ENCODE results near the gene CT47C1. TPM values are rescaled to one million over a fixed set of nuclear protein-coding genes. Genes with fewer than 3 reads are reported as not detected.
A peak's percentile ranks its signal among the peaks of the same experiment; 100 is the strongest.

Gene CT47C1
- total and polyA plus RNA-seq, 2 experiments from 2014 or later = not detected

DNA sequence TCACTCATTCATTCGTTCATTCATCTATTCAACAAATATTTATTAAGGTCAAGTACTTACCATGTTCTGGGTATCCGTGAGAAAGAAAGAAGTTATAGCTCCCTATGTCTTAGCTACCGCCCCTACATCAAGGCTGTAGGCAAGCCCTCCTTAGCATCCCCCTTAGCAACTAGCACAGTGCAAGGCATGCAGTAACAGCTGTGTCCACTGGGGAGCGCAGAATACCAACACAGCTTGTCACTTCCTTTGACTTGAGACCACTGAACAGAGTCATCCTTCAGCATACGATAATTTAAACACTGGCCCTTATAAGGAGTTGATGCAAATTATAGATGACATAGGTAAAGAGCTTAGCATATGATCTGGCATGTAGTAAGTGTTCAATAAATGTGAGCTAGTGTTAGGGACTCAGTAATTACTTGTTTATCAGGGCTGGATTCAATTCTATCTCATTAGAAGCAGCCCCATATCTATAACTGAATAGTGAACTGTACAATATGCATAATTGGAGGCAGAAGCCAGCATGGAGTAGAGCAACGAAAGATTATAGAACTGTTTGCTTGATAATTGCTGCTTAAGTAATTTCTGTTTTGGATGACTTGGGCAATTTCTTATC lies 46.1 kb downstream of the CT47C1 start:
- Histone ChIP-seq H3K4me2 (ENCODE audit: unreplicated experiment) (no peak overlapping the region), H3K9me2 (ENCODE audit: insufficient read depth) (no peaks in the 10 kb centered on the region), H3K9me3 (ENCODE audit: low read depth) (no peaks in the 10 kb centered on the region), H3K79me2 (ENCODE audit: insufficient read depth) (no peaks in the 10 kb centered on the region), H2AFZ (no peak overlapping the region), H3K27ac (no peak overlapping the region), H3K27me3 (replicated peaks; ENCODE audit: insufficient read depth) (no peaks in the 10 kb centered on the region), H4K20me1 (ENCODE audit: insufficient read depth) (no peaks in the 10 kb centered on the region), H3F3A (ENCODE audit: insufficient read depth) (no peaks in the 10 kb centered on the region), H3K36me3 (ENCODE audit: low read depth) (no peaks in the 10 kb centered on the region), H3K4me1 (ENCODE audit: insufficient read depth) (no peaks in the 10 kb centered on the region), H3K9ac (no peak overlapping the region), H3K4me3 (no peak overlapping the region)
- 7 to 11% methylated on average over 6 of the region's 6 CpGs for WGBS, 2 experiments (ENCODE audit: low coverage in 1 of 2, low lambda C conversion rate in 2 of 2, missing lambda C conversion rate in 2 of 2)
- in situ Hi-C loops (cut with MboI) = no loop called here
- no peak for TF ChIP-seq EZH2 (IDR thresholded peaks at IDR 0.05; ENCODE audit: insufficient read depth, poor library complexity, severe bottlenecking)
- DNase-seq = peak; percentile 61

DNA sequence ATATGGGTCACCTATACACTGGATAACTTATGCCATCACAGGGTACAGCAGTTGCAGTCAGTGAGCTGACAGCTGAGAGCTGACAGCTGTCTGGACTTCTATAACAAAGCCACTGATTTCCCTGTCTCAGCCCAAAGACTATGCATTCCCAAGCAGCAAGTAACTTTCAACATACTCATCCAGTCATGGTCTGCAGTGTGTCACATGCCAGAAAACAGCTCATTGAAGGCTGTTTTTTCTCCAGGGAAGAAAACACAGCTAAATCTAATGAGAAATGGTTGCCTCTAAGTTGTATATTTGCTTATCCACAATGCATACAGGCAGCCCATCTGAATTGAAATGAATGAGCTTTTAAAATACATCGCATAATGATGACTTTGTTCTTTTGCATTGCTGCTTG lies 48.5 kb downstream of the CT47C1 start:
- TF ChIP-seq EZH2 (IDR thresholded peaks at IDR 0.05; ENCODE audit: insufficient read depth, poor library complexity, severe bottlenecking) = no peak
- TF ChIP-seq EZH2phosphoT487 (IDR thresholded peaks at IDR 0.05; ENCODE audit: insufficient read depth, low read depth) = no peak
- Histone ChIP-seq H3K27me3 (replicated peaks; ENCODE audit: insufficient read depth) (no peaks in the 10 kb centered on the region), H3K79me2 (ENCODE audit: insufficient read depth) (no peaks in the 10 kb centered on the region), H3K9me3 (ENCODE audit: low read depth) (no peaks in the 10 kb centered on the region), H2AFZ (no peak overlapping the region), H3K4me3 (no peak overlapping the region), H3K4me1 (ENCODE audit: insufficient read depth) (no peaks in the 10 kb centered on the region), H3K4me2 (ENCODE audit: unreplicated experiment) (no peak overlapping the region), H4K20me1 (ENCODE audit: insufficient read depth) (no peaks in the 10 kb centered on the region), H3F3A (ENCODE audit: insufficient read depth) (no peaks in the 10 kb centered on the region), H3K27ac (no peak overlapping the region), H3K9ac (no peak overlapping the region), H3K36me3 (ENCODE audit: low read depth) (no peaks in the 10 kb centered on the region), H3K9me2 (ENCODE audit: insufficient read depth) (no peaks in the 10 kb centered on the region)
- 6 to 7% methylated on average over 1 of the region's 1 CpG for WGBS, 2 experiments (ENCODE audit: low coverage in 1 of 2, low lambda C conversion rate in 2 of 2, missing lambda C conversion rate in 2 of 2)
- peak; percentile 75 for DNase-seq
- in situ Hi-C loops (cut with MboI) = no loop called here

Other genes starting within 250 kb of the CT47C1 start
- gene ZCCHC12, start 249.2 kb upstream of the CT47C1 start, total RNA-seq (2014; rRNA removed; shearing (Covaris generic)) = not detected in 2 replicates
- not detected in 2 replicates for gene ZCCHC12, start 249.2 kb upstream of the CT47C1 start, polyA plus RNA-seq (2016; fragmentation: Nextera tagmentation; extraction: Ambion mirVana)
- gene LONRF3, start 98.4 kb upstream of the CT47C1 start, total RNA-seq (2014; rRNA removed; shearing (Covaris generic)) = 0.54 TPM in 1 of 2 replicates, not detected in the other
- not detected in 2 replicates for gene LONRF3, start 98.4 kb upstream of the CT47C1 start, polyA plus RNA-seq (2016; fragmentation: Nextera tagmentation; extraction: Ambion mirVana)
- gene KIAA1210, start 54.8 kb downstream of the CT47C1 start, total RNA-seq (2014; rRNA removed; shearing (Covaris generic)) = not detected in 2 replicates
- not detected in 2 replicates for gene KIAA1210, start 54.8 kb downstream of the CT47C1 start, polyA plus RNA-seq (2016; fragmentation: Nextera tagmentation; extraction: Ambion mirVana)
- gene PGRMC1, start 163.3 kb downstream of the CT47C1 start, total RNA-seq (2014; rRNA removed; shearing (Covaris generic)) = 238 and 245 TPM in 2 replicates
- gene PGRMC1, start 163.3 kb downstream of the CT47C1 start, polyA plus RNA-seq (2016; fragmentation: Nextera tagmentation; extraction: Ambion mirVana) = 172 and 176 TPM in 2 replicates